PC-3 (cell line): Measurements from ENCODE around the gene LAMC2.

Experiments
- EZH2 ChIP-seq: fragments of 300-600 bp; sonication (generic); IDR thresholded peaks from one replicate; pipeline ENCODE4 v1.6.1; 2017; ENCODE audit warnings: antibody characterized with exemption, mild to moderate bottlenecking, low read length; ENCODE audit not compliant: unreplicated experiment
- EZH2phosphoT487 ChIP-seq: fragments of 300-600 bp; sonication (generic); IDR thresholded peaks from 2 replicates; pipeline ENCODE4 v1.6.1; 2018; ENCODE audit warnings: mild to moderate bottlenecking, antibody characterized with exemption, low read length, borderline replicate concordance
- TF ChIP-seq, protein P1 (sequence below): fragments of 300-600 bp; sonication (generic); conservative IDR thresholded peaks from 2 replicates; pipeline ENCODE4 v1.5.1; 2017; ENCODE audit warnings: antibody characterized with exemption, low read depth, mild to moderate bottlenecking, low read length

DNA sequence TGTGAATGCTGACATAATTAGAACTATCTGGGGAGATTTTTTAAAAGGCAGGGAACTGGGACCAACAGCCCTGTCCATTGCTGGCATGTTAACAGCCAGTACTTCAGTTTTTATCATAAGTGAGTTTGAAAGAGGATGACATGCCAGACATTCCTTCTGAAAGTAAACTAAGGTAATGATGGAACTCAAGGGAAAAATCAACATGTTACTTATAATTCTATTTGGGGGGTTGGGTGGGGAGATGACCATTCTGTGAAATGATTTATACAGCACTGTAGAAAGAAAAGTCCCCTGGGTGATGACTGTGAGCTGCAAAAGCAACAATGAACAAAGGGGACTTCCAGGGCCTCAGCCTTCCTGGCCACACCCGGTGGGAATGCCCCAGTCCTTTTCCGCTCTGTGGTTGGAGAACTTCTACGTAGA lies 5.4 kb upstream of the LAMC2 start:
- TF ChIP-seq, protein P1, sequence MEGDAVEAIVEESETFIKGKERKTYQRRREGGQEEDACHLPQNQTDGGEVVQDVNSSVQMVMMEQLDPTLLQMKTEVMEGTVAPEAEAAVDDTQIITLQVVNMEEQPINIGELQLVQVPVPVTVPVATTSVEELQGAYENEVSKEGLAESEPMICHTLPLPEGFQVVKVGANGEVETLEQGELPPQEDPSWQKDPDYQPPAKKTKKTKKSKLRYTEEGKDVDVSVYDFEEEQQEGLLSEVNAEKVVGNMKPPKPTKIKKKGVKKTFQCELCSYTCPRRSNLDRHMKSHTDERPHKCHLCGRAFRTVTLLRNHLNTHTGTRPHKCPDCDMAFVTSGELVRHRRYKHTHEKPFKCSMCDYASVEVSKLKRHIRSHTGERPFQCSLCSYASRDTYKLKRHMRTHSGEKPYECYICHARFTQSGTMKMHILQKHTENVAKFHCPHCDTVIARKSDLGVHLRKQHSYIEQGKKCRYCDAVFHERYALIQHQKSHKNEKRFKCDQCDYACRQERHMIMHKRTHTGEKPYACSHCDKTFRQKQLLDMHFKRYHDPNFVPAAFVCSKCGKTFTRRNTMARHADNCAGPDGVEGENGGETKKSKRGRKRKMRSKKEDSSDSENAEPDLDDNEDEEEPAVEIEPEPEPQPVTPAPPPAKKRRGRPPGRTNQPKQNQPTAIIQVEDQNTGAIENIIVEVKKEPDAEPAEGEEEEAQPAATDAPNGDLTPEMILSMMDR: no peak
- TF ChIP-seq EZH2 (no peak), EZH2phosphoT487 (no peak)
